BLaER1 (cell line): ENCODE measurements around the gene NME1.
A peak's percentile ranks its signal among the peaks of the same experiment; 100 is the strongest.
"Not testable (repeated sequence)": the region's sequence is repeated elsewhere in the genome, so short reads cannot be mapped to it uniquely, and the experiment has no call there.

Experiments
- H3K27ac ChIP-seq: shearing (Covaris generic); formaldehyde crosslinking; 2 replicates; pipeline ENCODE4 v1.8.1; 2022
- H3K27me3 ChIP-seq: shearing (Covaris generic); formaldehyde crosslinking; 2 replicates; pipeline ENCODE4 v1.8.1; 2022
- H3K36me3 ChIP-seq: shearing (Covaris generic); formaldehyde crosslinking; 2 replicates; pipeline ENCODE4 v1.8.1; 2022
- H3K4me1 ChIP-seq: shearing (Covaris generic); formaldehyde crosslinking; 2 replicates; pipeline ENCODE4 v1.8.1; 2022
- H3K4me2 ChIP-seq: shearing (Covaris generic); formaldehyde crosslinking; 2 replicates; pipeline ENCODE4 v1.8.1; 2022
- H3K4me3 ChIP-seq: shearing (Covaris generic); formaldehyde crosslinking; 2 replicates; pipeline ENCODE4 v1.8.1; 2022
- H3K9ac ChIP-seq: shearing (Covaris generic); formaldehyde crosslinking; 2 replicates; pipeline ENCODE4 v1.8.1; 2022
- H3K9me3 ChIP-seq: shearing (Covaris generic); formaldehyde crosslinking; 2 replicates; pipeline ENCODE4 v1.8.1; 2022
- H4K20me1 ChIP-seq: shearing (Covaris generic); formaldehyde crosslinking; 2 replicates; pipeline ENCODE4 v1.8.1; 2022
- Cebpa-rat ChIP-seq: shearing (Covaris generic); IDR thresholded peaks from 2 replicates; pipeline ENCODE4 v1.8.1; 2022

The NME1 gene

DNA sequence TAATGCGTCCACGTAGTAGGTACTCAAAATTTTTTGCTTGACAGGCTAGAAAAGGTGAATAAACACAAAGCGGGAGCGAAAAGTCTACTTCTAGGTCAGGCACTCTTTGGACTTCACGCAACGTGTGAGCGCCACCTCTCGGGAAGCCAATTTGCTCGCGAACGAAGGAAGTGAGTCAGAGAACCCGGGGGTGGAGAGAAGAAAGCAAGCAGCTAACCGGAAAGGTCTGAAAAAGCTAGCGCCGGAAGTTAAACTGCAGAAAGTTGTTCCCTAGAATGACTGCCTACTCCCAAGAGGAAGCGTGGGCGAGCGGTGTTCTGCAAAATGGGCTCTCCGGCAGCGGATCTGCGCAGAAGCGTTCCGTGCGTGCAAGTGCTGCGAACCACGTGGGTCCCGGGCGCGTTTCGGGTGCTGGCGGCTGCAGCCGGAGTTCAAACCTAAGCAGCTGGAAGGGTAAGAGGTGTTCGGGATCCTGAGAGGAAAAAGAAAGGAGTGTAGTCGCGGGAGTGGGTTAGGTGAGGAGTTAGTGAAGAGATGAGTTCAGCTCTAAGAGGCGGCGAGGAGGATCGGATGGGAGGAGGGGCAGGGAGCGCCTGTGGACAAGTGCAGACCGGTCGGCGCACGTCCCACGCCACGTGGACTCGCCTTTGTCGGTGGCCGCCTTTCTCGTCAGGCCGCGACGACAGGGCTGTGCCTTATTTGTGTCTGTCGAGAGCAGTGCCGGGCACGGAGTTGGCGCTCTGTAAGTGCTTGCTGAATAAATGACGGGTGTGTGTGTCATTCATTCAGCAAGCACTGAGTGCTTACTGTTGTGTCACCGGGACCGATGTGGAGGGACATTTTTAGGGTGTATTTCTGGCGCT, at the start of gene NME1:
TSS of gene NME1 (plus strand) at position 350 of the 863 bp plus-strand sequence. CDS start 2,096 bp downstream, outside the sequence.
- peaks cover 32% of the 10 kb centered on the region for H3K36me3 ChIP-seq
- H3K9me3 ChIP-seq: no peaks in the 10 kb centered on the region
- H3K9ac ChIP-seq: peak within 1 kb of the TSS; percentile 92
- H3K4me2 ChIP-seq: peak within 1 kb of the TSS; percentile 86
- H3K4me1 ChIP-seq: peaks cover 23% of the 10 kb centered on the region
- H3K4me3 ChIP-seq: peak within 1 kb of the TSS; percentile 81
- H4K20me1 ChIP-seq: peaks cover 20% of the 10 kb centered on the region
- no peaks in the 10 kb centered on the region for H3K27me3 ChIP-seq
- no peak for TF ChIP-seq Cebpa-rat
- peak within 1 kb of the TSS; percentile 89 for H3K27ac ChIP-seq

GRCh38 chr17:51107778-51108177, 45.6 kb upstream of the NME1 start:
- H3K36me3 ChIP-seq: peaks cover 13% of the 10 kb centered on the region; the same call in 1 of the 2 replicates
- no peak overlapping the region for H3K4me2 ChIP-seq
- H3K9me3 ChIP-seq: no peaks in the 10 kb centered on the region
- H3K4me3 ChIP-seq: no peak overlapping the region
- no peak for TF ChIP-seq Cebpa-rat
- H3K27ac ChIP-seq: no peak overlapping the region
- H4K20me1 ChIP-seq: peaks cover 95% of the 10 kb centered on the region
- no peaks in the 10 kb centered on the region for H3K27me3 ChIP-seq
- no peak overlapping the region for H3K9ac ChIP-seq
- H3K4me1 ChIP-seq: peaks cover 20% of the 10 kb centered on the region

DNA sequence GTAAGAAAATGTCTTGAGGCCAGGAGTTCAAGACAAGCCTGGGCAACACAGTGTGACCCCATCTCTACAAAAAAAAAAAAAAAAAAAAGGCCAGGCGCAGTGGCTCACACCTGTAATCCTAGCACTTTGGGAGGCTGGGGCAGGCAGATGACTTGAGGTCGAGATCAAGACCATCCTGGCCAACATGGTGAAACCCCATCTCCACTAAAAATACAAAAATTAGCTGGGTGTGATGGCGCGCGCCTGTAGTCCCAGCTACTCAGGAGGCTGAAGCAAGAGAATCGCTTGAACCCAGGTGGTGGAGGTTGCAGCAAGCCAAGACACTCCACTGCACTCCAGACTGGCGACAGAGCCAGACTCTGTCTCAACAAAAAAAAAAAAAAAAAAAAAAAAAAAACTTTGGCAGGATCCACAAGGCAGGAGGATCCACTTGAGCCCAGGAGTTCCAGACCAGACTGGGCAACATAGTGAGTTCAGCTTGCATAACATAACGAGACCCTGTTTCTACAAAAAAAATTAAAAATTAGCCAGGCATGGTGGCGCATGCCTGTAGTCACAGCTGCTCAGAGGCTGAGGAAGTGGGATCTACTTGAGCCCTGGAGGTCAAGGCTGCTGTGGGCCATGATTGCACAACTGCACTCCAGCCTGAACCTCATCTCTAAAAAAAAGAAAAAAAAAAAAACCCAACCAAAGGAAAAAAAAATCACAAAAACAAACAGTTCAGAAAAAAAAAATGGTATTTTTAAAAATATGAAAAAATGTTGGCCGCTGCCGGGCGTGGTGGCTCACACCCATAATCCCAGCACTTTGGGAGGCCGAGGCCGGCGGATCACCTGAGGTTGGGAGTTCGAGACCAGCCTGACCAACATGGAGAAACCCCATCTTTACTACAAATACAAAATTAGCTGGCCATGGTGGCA, 40.8 kb upstream of the NME1 start:
- H3K36me3 ChIP-seq: peaks cover 13% of the 10 kb centered on the region; the same call in 1 of the 2 replicates

DNA sequence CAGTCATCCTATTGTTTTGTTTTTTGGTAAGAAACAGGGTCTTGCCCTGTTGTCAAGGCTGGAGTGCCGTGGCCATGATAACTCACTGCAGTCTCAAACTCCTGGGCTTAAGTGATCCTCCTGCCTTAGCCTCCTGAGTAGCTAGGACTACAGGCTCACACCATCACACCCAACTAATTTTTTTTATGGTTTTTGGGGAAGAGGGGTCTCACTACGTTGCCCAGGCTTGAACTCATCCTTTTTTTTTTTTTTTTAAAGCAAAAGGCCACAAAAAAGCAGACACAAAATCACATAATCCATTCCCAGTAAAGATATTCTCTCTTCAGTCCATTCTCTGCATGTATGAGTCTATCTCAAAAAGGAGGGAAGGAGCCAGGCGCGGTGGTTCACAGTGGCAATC, 38.2 kb upstream of the NME1 start:
- no peak overlapping the region for H3K4me2 ChIP-seq
- no peak overlapping the region for H3K9ac ChIP-seq
- H3K9me3 ChIP-seq: no peaks in the 10 kb centered on the region
- peaks cover 100% of the 10 kb centered on the region for H4K20me1 ChIP-seq
- peaks cover 40% of the 10 kb centered on the region for H3K4me1 ChIP-seq
- no peak overlapping the region for H3K4me3 ChIP-seq
- H3K36me3 ChIP-seq: peaks cover 13% of the 10 kb centered on the region; the same call in 1 of the 2 replicates
- H3K27ac ChIP-seq: no peak overlapping the region
- TF ChIP-seq Cebpa-rat: no peak
- no peaks in the 10 kb centered on the region for H3K27me3 ChIP-seq

More for the DNA sequence above, 40.8 kb upstream of the NME1 start:
- Histone ChIP-seq H3K4me2 (peak overlapping the region; percentile 10; the same call in 1 of the 2 replicates), H4K20me1 (peaks cover 100% of the 10 kb centered on the region), H3K4me1 (peaks cover 20% of the 10 kb centered on the region)
- not testable (repeated sequence) for H3K27ac ChIP-seq, H3K4me3 ChIP-seq, H3K9ac ChIP-seq, H3K9me3 ChIP-seq, H3K27me3 ChIP-seq
- peak; percentile 56 for TF ChIP-seq Cebpa-rat

- Histone ChIP-seq H4K20me1 (peaks cover 68% of the 10 kb centered on the region), H3K36me3 (no peaks in the 10 kb centered on the region), H3K4me2 (peak overlapping the region; percentile 95), H3K9me3 (no peaks in the 10 kb centered on the region), H3K4me1 (peaks cover 39% of the 10 kb centered on the region), H3K9ac (peak overlapping the region; percentile 89), H3K27me3 (no peaks in the 10 kb centered on the region), H3K27ac (no peak overlapping the region), H3K4me3 (peak overlapping the region; percentile 94)
- TF ChIP-seq Cebpa-rat: no peak
Measured at GRCh38 chr17:51118330-51119195, 34.8 kb upstream of the NME1 start.

DNA sequence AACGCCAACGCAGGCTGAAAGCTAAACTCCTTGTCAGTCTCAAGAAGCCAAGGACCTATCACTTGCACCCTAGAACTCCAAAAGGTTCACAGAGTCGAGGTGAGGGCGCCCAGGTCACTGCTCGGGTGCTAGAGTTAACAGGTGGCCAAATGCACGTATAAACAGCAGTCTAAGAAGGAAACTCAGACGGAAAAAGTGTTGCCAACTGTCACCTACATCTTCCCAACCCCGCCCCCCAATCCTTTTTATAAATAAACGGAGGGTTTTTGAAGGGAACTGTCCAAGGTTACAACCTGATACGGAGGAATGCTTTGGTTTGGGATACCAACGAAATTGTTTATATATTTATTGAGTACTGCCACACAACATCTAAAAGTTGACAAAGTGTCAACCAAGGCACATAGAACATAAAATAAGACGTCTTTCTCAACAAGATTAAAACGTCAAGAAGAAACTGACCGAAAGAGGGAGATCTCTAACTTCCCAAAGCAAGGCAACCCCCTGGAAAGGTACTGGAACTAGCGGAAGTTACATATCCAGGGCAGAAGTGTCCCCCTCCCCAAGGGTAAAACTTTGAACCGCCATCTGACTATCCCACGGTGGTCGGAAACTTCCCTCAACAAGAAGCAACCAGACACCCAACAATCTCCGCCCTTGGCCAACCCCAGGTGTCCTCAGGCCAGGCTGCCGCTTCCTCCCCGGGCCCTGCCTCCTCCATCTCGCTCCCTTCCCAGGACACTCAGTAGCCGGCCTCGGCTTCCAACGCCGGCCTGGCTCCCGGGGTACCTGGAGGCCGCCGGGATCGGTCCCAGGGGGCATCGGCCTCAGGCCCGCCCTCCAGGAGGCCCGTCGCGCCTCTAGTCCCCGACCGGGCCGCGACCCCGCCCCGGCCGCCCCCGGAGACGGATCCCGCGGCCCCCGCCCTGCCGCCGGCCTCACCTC, 33.7 kb upstream of the NME1 start:
- Histone ChIP-seq H4K20me1 (peaks cover 57% of the 10 kb centered on the region), H3K4me1 (peaks cover 39% of the 10 kb centered on the region), H3K36me3 (no peaks in the 10 kb centered on the region), H3K4me3 (peak overlapping the region; percentile 94), H3K9ac (peak overlapping the region; percentile 89), H3K9me3 (no peaks in the 10 kb centered on the region), H3K27ac (peak overlapping the region; percentile 81), H3K27me3 (no peaks in the 10 kb centered on the region), H3K4me2 (peak overlapping the region; percentile 95)
- no peak for TF ChIP-seq Cebpa-rat

GRCh38 chr17:51120357-51120738, 33.0 kb upstream of the NME1 start:
- H3K4me3 ChIP-seq: peak overlapping the region; percentile 94
- no peak for TF ChIP-seq Cebpa-rat
- H3K27ac ChIP-seq: peak overlapping the region; percentile 81
- peak overlapping the region; percentile 89 for H3K9ac ChIP-seq
- no peaks in the 10 kb centered on the region for H3K27me3 ChIP-seq
- H3K4me1 ChIP-seq: peaks cover 39% of the 10 kb centered on the region
- H3K36me3 ChIP-seq: no peaks in the 10 kb centered on the region
- H3K9me3 ChIP-seq: no peaks in the 10 kb centered on the region
- H3K4me2 ChIP-seq: peak overlapping the region; percentile 95
- H4K20me1 ChIP-seq: peaks cover 50% of the 10 kb centered on the region
